ENCODE measurements around the gene MTERF1. TPM values are rescaled to one million over a fixed set of nuclear protein-coding genes. Genes with fewer than 3 reads are reported as not detected.

Gene MTERF1, protein sequence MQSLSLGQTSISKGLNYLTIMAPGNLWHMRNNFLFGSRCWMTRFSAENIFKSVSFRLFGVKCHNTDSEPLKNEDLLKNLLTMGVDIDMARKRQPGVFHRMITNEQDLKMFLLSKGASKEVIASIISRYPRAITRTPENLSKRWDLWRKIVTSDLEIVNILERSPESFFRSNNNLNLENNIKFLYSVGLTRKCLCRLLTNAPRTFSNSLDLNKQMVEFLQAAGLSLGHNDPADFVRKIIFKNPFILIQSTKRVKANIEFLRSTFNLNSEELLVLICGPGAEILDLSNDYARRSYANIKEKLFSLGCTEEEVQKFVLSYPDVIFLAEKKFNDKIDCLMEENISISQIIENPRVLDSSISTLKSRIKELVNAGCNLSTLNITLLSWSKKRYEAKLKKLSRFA
- total RNA-seq: 10.1 and 13.0 TPM in 2 replicates

DNA sequence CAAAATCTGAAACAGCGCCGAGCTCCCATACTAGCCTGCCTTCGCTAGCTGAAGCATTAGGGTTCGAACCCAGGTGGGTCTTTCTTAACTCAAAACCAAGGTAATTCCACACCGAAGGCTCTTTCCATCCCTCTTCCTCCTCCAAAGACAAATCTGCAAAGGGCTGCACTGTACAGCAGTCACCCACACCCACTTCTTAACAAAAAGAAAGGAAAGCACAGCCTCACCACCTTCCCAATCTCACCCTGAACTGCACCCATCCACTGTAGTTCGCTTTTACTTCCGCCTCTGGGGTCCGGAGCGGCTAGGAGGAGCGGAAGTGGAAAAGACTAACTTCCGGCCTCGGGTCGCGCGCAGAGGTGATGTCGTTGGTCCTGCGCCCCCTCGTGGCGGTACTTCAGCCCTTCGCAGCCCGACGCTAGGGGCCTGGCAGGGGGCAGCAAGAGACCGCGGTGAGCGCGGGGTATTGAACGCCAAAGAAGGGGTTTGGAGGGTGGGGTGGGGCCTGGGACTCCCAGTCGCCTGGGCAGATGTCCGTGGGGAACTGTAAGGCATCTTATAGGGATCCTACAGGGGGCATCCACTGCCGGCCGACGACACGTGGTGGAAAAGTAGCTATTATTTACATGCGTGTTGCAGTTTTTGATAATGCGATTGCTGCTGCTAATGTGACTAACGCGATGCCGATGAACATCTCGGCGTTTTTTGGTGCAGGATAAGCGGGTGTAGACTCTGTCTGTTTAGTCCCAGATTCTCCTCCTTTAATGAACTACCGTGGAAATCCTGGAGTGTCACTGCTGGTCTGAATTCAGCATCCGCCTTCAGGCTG is at the start of gene MTERF1:
Gene MTERF1 (minus strand): TSS at position 290 of the 829 bp plus-strand sequence. CDS start 619 bp downstream, outside the sequence.

Other genes with a start within 250 kb of the MTERF1 start
- 35.7 and 46.1 TPM in 2 replicates for gene AKAP9, start 60.2 kb upstream of the MTERF1 start, total RNA-seq

All from hair follicle dermal papilla cell (primary cell).